H9 (cell line): ENCODE data around the gene MYO1F. TPM values are rescaled to one million over a fixed set of nuclear protein-coding genes. Genes with fewer than 3 reads are reported as not detected.

Source experiments
- DNase-seq: peaks from one replicate; pipeline ENCODE4 v3.0.0-alpha.2; 2017
- H2AFZ ChIP-seq: one replicate; pipeline ENCODE4 v1.6.1; 2013; ENCODE audit warnings: mild to moderate bottlenecking, low read length, control low read depth, moderate library complexity
- H2AK5ac ChIP-seq: 2 replicates; pipeline ENCODE4 v1.6.1; 2013; ENCODE audit warnings: low read length, control low read depth, mixed read lengths; ENCODE audit not compliant: insufficient read length
- H2BK120ac ChIP-seq: one replicate; pipeline ENCODE4 v1.6.1; 2013; ENCODE audit warnings: low read depth, mild to moderate bottlenecking, low read length, control low read depth, inconsistent platforms; ENCODE audit not compliant: poor library complexity, severe bottlenecking
- H2BK12ac ChIP-seq: 2 replicates; pipeline ENCODE4 v1.6.1; 2013; ENCODE audit warnings: low read length, control low read depth, mixed read lengths, low read depth; ENCODE audit not compliant: insufficient read length
- H2BK15ac ChIP-seq: 2 replicates; pipeline ENCODE4 v1.6.1; 2013; ENCODE audit warnings: low read depth, low read length, control low read depth
- H2BK20ac ChIP-seq: one replicate; pipeline ENCODE4 v1.6.1; 2013; ENCODE audit warnings: low read depth, mild to moderate bottlenecking, low read length, control low read depth, inconsistent platforms; ENCODE audit not compliant: poor library complexity, severe bottlenecking
- H2BK5ac ChIP-seq: 2 replicates; pipeline ENCODE4 v1.6.1; 2013; ENCODE audit warnings: low read length, control low read depth, mixed read lengths; ENCODE audit not compliant: insufficient read length
- H3K14ac ChIP-seq: 2 replicates; pipeline ENCODE4 v1.6.1; 2013; ENCODE audit warnings: low read length, control low read depth; ENCODE audit not compliant: insufficient read depth
- H3K18ac ChIP-seq: 2 replicates; pipeline ENCODE4 v1.6.1; 2013; ENCODE audit warnings: low read depth, mild to moderate bottlenecking, mixed read lengths, low read length, control low read depth; ENCODE audit not compliant: insufficient read length
- H3K23ac ChIP-seq: 2 replicates; pipeline ENCODE4 v1.6.1; 2013; ENCODE audit warnings: low read length, control low read depth, mixed read lengths, low read depth; ENCODE audit not compliant: insufficient read length
- H3K23me2 ChIP-seq: 2 replicates; pipeline ENCODE4 v1.6.1; 2013; ENCODE audit warnings: low read depth, mild to moderate bottlenecking, mixed read lengths, low read length, control low read depth; ENCODE audit not compliant: insufficient read length, poor library complexity, severe bottlenecking
- H3K27ac ChIP-seq: 2 replicates; pipeline ENCODE4 v1.5.1; 2013; ENCODE audit warnings: low read length, control low read depth, mixed read lengths, low read depth; ENCODE audit not compliant: insufficient read length
- H3K27me3 ChIP-seq: 2 replicates; pipeline ENCODE4 v1.6.1; 2013; ENCODE audit warnings: low read length, control low read depth, inconsistent platforms; ENCODE audit not compliant: insufficient read depth
- H3K4ac ChIP-seq: 2 replicates; pipeline ENCODE4 v1.6.1; 2013; ENCODE audit warnings: low read depth, mild to moderate bottlenecking, control low read depth, inconsistent platforms, low read length, moderate library complexity
- H3K4me1 ChIP-seq: 2 replicates; pipeline ENCODE4 v1.6.1; 2013; ENCODE audit warnings: low read length, control low read depth, inconsistent platforms; ENCODE audit not compliant: insufficient read depth
- H3K4me2 ChIP-seq: 2 replicates; pipeline ENCODE4 v1.6.1; 2013; ENCODE audit warnings: low read length, control low read depth, mixed read lengths; ENCODE audit not compliant: insufficient read length, insufficient read depth
- H3K56ac ChIP-seq: 2 replicates; pipeline ENCODE4 v1.6.1; 2013; ENCODE audit warnings: low read depth, mild to moderate bottlenecking, mixed read lengths, low read length, control low read depth; ENCODE audit not compliant: insufficient read length
- H3K79me1 ChIP-seq: 2 replicates; pipeline ENCODE4 v1.6.1; 2013; ENCODE audit warnings: low read depth, mild to moderate bottlenecking, moderate library complexity, low read length, control low read depth, inconsistent platforms; ENCODE audit not compliant: insufficient read depth, poor library complexity, severe bottlenecking
- H3K79me2 ChIP-seq: 2 replicates; pipeline ENCODE4 v1.6.1; 2013; ENCODE audit warnings: low read length, control low read depth, inconsistent platforms; ENCODE audit not compliant: insufficient read depth
- H3K9ac ChIP-seq: 2 replicates; pipeline ENCODE4 v1.6.1; 2013; ENCODE audit warnings: low read length, control low read depth, mixed read lengths; ENCODE audit not compliant: insufficient read length; ENCODE audit errors: extremely low read depth
- H3K9me3 ChIP-seq: one replicate; pipeline ENCODE4 v1.6.1; 2013; ENCODE audit warnings: low read depth, low read length, inconsistent platforms; ENCODE audit not compliant: control insufficient read depth
- H3T11ph ChIP-seq: one replicate; pipeline ENCODE4 v1.6.1; 2013; ENCODE audit warnings: mild to moderate bottlenecking, low read length, control low read depth, inconsistent platforms
- H4K20me1 ChIP-seq: one replicate; pipeline ENCODE4 v1.6.1; 2013; ENCODE audit not compliant: control insufficient read depth, insufficient read length, insufficient read depth
- H4K5ac ChIP-seq: 2 replicates; pipeline ENCODE4 v1.6.1; 2013; ENCODE audit warnings: low read depth, mild to moderate bottlenecking, mixed read lengths, low read length, control low read depth; ENCODE audit not compliant: insufficient read length
- H4K8ac ChIP-seq: replicated peaks from 2 replicates; pipeline ENCODE4 v1.6.1; 2013; ENCODE audit warnings: low read length, control low read depth, mixed read lengths, low read depth; ENCODE audit not compliant: insufficient read length
- H4K91ac ChIP-seq: 2 replicates; pipeline ENCODE4 v1.6.1; 2013; ENCODE audit warnings: low read depth, mild to moderate bottlenecking, moderate library complexity, mixed read lengths, low read length, control low read depth; ENCODE audit not compliant: insufficient read length
- H3K27ac Mint-ChIP-seq, 3 experiments: 2 replicates in 2 of 3; 3 replicates in 1 of 3; pipeline ENCODE4 v1.8.0; 2020 to 2021; ENCODE audit warnings: mixed read lengths in 3 of 3, mild to moderate bottlenecking in 1 of 3, moderate library complexity in 1 of 3
- H3K27me3 Mint-ChIP-seq: 2 replicates; pipeline ENCODE4 v1.8.0; 2021; ENCODE audit warnings: low read depth, mild to moderate bottlenecking, moderate library complexity, mixed read lengths
- H3K36me3 Mint-ChIP-seq, 3 experiments: 2 replicates in 2 of 3; 3 replicates in 1 of 3; pipeline ENCODE4 v1.8.0; 2020 to 2021; ENCODE audit warnings: low read depth in 3 of 3, mixed read lengths in 3 of 3; ENCODE audit not compliant: insufficient read depth in 1 of 3
- H3K4me1 Mint-ChIP-seq, 2 experiments: 2 replicates each; pipeline ENCODE4 v1.8.0; 2020; ENCODE audit warnings: mixed read lengths in 2 of 2
- H3K4me3 Mint-ChIP-seq, 2 experiments: 2 replicates in 1 of 2; 3 replicates in 1 of 2; pipeline ENCODE4 v1.8.0; 2020 to 2021; ENCODE audit warnings: mild to moderate bottlenecking in 2 of 2, mixed read lengths in 2 of 2, moderate library complexity in 1 of 2
- H3K9me3 Mint-ChIP-seq, 2 experiments: 2 replicates in 1 of 2; 3 replicates in 1 of 2; pipeline ENCODE4 v1.8.0; 2020; ENCODE audit warnings: mild to moderate bottlenecking in 2 of 2, mixed read lengths in 2 of 2, moderate library complexity in 1 of 2
- WGBS: extraction: QIAGEN DNeasy Blood & Tissue Kit; methylation state at CpG from one replicate; pipeline ENCODE4 v1.1.7; 2013; ENCODE audit warnings: missing lambda C conversion rate, low lambda C conversion rate, mixed read lengths; ENCODE audit not compliant: insufficient read length; ENCODE audit errors: extremely low coverage; 5-methylcytosine and 5-hydroxymethylcytosine counted together
- total RNA-seq: library from RNA; stranded (reverse); gene quantifications from 2 replicates; pipeline ENCODE4 v1.2.1, GENCODE V29; 2021
- TF ChIP-seq, protein P1 (sequence below): fragments of 200-600 bp; sonication (generic); conservative IDR thresholded peaks from 3 replicates; pipeline ENCODE4 v1.8.0; 2021; ENCODE audit warnings: antibody characterized with exemption, mild to moderate bottlenecking

MYO1F gene
- total RNA-seq, 1 experiment from 2014 or later = 1.0 TPM

GRCh38 chr19:8571006-8571411 lies 6.2 kb downstream of the MYO1F start:
- H3K27ac Mint-ChIP-seq = no peak overlapping the region; a peak in 1 of 7 replicates
- no peaks in the 10 kb centered on the region for H3K79me1 ChIP-seq
- H3K27me3 ChIP-seq = no peaks in the 10 kb centered on the region
- no peaks in the 10 kb centered on the region for H3K23me2 ChIP-seq
- no peak overlapping the region for H3K23ac ChIP-seq
- H3K27me3 Mint-ChIP-seq = peaks cover 13% of the 10 kb centered on the region
- TF ChIP-seq, protein P1, sequence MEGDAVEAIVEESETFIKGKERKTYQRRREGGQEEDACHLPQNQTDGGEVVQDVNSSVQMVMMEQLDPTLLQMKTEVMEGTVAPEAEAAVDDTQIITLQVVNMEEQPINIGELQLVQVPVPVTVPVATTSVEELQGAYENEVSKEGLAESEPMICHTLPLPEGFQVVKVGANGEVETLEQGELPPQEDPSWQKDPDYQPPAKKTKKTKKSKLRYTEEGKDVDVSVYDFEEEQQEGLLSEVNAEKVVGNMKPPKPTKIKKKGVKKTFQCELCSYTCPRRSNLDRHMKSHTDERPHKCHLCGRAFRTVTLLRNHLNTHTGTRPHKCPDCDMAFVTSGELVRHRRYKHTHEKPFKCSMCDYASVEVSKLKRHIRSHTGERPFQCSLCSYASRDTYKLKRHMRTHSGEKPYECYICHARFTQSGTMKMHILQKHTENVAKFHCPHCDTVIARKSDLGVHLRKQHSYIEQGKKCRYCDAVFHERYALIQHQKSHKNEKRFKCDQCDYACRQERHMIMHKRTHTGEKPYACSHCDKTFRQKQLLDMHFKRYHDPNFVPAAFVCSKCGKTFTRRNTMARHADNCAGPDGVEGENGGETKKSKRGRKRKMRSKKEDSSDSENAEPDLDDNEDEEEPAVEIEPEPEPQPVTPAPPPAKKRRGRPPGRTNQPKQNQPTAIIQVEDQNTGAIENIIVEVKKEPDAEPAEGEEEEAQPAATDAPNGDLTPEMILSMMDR = no peak
- no peaks in the 10 kb centered on the region for H3K79me2 ChIP-seq
- no peak overlapping the region for H2BK12ac ChIP-seq
- no peaks in the 10 kb centered on the region for H3K4me1 ChIP-seq
- H3K9me3 ChIP-seq = no peaks in the 10 kb centered on the region
- no peak overlapping the region for H3K4me2 ChIP-seq
- H3K4ac ChIP-seq = no peak overlapping the region
- no peak overlapping the region for H3K14ac ChIP-seq
- H2AFZ ChIP-seq = no peak overlapping the region
- H4K8ac ChIP-seq = no peak overlapping the region
- no peak overlapping the region for H4K91ac ChIP-seq
- no peak for DNase-seq
- no CpG with 5 or more reads among the region's 5 CpGs for WGBS
- H2BK120ac ChIP-seq = no peak overlapping the region
- H3K9ac ChIP-seq = no peak overlapping the region
- H4K20me1 ChIP-seq = no peaks in the 10 kb centered on the region
- no peak overlapping the region for H2BK15ac ChIP-seq
- no peak overlapping the region for H3T11ph ChIP-seq
- H3K4me3 Mint-ChIP-seq = no peak overlapping the region
- no peaks in the 10 kb centered on the region for H3K36me3 Mint-ChIP-seq
- no peak overlapping the region for H3K18ac ChIP-seq
- no peak overlapping the region for H3K56ac ChIP-seq
- H3K27ac ChIP-seq = no peak overlapping the region
- H4K5ac ChIP-seq = no peak overlapping the region
- H2BK20ac ChIP-seq = no peak overlapping the region
- H3K4me1 Mint-ChIP-seq = peaks cover 4 to 6% of the 10 kb centered on the region in 2 experiments
- no peak overlapping the region for H2BK5ac ChIP-seq
- no peaks in the 10 kb centered on the region; a peak in 2 of 5 replicates for H3K9me3 Mint-ChIP-seq
- no peak overlapping the region for H2AK5ac ChIP-seq
